Dedifferentiated amniotic fluid mesenchymal stem cell (primary cell): ENCODE measurements around the gene PCNA.

Experiments
- DNase-seq: peaks from one replicate; pipeline ENCODE4 v3.0.0-alpha.2; 2016; ENCODE audit errors: extremely low spot score

The PCNA gene

DNA sequence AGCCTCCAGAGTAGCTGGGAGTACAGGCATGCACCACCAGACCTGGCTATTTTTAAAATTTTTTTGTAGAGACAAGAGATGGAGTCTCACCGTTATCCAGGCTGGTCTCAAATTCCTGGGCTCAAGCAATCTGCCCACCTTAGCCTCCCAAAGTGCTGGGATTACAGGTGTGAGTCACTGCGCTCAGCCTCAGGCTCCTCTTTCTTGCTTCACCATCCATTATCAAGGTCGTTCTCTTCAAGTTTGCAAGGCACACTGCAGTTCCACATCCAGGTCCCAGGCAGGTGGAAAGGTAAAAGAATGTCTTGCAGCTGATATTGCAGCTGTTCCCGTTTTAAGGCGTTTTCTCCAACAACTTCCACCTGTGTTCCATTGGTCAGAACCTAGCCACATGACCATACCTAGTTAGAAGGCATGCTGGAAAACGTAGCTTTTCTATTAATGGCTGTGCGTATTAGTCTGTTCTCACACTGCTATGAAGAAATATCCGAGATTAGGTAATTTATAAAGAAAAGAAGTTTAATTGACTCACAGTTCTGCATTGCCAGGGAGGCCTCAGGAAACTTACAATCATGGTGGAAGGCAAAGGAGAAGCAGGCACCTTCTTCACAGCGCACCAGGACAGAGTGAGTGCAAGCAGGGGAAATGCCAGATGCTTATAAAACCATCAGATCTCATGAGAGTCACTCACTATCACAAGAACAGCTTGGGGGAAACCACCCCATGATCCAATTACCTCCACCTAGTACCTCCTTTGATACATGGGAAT, 51.7 kb downstream of the PCNA start:
- DNase-seq = no peak

DNA sequence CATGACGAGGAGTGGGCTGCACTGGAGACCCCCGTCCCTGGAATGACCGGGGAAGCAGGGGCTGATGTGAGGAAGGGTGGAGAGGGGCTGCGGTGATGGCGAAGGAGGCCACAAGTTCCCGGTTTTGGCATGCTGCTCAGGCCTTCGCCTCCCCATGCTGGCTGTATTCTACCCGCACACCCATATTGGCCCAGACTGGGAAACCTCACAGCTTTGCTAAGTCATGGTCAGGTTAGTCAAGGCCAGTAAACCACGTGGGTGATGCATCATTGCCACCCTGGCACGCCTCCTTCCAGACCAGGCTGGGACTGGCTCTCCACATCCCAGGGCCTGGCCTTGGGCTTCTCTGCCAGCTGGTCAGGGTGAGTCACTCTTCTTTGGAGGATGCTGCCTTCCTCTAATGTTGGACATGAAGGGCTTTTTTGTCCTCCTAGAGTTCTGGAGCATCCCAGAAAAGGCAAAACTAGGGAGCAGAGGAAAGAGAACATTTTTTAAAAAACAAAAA, 53.8 kb downstream of the PCNA start:
- DNase-seq = peak; percentile 85

DNA sequence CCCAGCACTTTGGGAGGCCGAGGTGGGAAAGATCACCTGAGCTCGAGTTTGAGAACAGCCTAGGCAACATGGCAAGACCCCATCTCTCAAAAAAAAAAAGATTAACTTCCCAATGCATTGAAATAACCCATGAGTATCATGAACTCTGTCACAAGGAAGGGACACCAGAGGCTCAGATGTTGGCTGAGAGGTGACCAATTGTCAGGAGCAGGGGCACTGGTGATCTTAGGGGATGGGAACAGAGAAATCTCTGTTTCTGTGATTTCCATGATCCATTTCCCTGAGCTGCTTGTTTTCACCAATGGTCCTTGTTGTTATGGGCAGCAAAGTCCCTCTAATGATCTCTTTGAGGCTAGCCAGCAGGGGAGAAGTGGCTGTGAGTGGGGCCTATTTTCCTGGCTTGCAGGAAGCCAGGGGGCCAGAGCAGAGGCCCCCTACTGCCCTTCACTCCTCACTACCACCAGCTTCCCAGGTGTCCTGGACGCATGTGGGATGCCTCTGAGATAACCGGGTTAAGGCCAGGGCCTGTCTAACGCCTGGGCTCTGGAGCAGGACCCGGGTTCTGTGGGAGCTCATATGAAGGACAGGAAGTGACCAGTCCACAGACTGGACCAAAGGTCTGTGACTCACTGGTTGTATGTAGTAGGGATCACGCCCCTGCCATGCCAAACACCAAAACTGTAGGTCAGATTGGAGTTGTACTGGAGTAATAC, 54.4 kb downstream of the PCNA start:
- no peak for DNase-seq
